Suprapubic skin (tissue), 4 donors: Measurements from ENCODE around the gene GABBR1.

ENCODE experiments used
- POLR2A ChIP-seq, 2 donors: fragments of 450-650 bp; IDR thresholded peaks; one replicate each; pipeline ENCODE4 v1.6.1; 2017; ENCODE audit warnings: antibody characterized with exemption in 2 of 2, mild to moderate bottlenecking in 2 of 2, moderate library complexity in 2 of 2
- POLR2AphosphoS5 ChIP-seq, 3 donors: sonication (generic); formaldehyde crosslinking; IDR thresholded peaks; one replicate each; pipeline ENCODE4 v1.6.1; 2017; ENCODE audit warnings: antibody characterized with exemption in 3 of 3
- TF ChIP-seq, protein P1 (sequence below), 2 donors: fragments of 200-600 bp in 1 of 2; fragments of 450-650 bp in 1 of 2; sonication (generic) in 1 of 2; IDR thresholded peaks; one replicate each; pipeline ENCODE4 v1.5.1; 2016 to 2019; ENCODE audit warnings: antibody characterized with exemption in 2 of 2, mild to moderate bottlenecking in 1 of 2, moderate library complexity in 1 of 2

DNA sequence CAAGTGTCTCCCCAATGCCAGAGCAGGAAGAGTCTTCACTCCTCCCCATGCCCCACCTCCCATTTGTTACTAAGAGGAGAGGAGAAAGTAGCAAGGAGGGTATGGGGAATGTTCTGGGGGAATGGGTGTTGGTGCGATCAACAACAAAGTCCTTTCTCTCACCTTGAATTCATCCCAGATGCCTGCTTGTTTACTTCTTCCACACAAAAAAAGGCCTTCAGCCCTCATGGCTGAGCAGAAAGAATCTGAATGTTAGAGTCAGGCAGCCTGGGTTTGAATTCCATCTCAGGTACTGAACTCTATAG, 33.8 kb upstream of the GABBR1 start:
- TF ChIP-seq, protein P1, sequence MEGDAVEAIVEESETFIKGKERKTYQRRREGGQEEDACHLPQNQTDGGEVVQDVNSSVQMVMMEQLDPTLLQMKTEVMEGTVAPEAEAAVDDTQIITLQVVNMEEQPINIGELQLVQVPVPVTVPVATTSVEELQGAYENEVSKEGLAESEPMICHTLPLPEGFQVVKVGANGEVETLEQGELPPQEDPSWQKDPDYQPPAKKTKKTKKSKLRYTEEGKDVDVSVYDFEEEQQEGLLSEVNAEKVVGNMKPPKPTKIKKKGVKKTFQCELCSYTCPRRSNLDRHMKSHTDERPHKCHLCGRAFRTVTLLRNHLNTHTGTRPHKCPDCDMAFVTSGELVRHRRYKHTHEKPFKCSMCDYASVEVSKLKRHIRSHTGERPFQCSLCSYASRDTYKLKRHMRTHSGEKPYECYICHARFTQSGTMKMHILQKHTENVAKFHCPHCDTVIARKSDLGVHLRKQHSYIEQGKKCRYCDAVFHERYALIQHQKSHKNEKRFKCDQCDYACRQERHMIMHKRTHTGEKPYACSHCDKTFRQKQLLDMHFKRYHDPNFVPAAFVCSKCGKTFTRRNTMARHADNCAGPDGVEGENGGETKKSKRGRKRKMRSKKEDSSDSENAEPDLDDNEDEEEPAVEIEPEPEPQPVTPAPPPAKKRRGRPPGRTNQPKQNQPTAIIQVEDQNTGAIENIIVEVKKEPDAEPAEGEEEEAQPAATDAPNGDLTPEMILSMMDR (IDR thresholded peaks at IDR 0.05) = no peak
- TF ChIP-seq POLR2A (IDR thresholded peaks at IDR 0.05) (no peak), POLR2AphosphoS5 (IDR thresholded peaks at IDR 0.05) (no peak)
